ENCODE results near the gene TTBK1.

DNA sequence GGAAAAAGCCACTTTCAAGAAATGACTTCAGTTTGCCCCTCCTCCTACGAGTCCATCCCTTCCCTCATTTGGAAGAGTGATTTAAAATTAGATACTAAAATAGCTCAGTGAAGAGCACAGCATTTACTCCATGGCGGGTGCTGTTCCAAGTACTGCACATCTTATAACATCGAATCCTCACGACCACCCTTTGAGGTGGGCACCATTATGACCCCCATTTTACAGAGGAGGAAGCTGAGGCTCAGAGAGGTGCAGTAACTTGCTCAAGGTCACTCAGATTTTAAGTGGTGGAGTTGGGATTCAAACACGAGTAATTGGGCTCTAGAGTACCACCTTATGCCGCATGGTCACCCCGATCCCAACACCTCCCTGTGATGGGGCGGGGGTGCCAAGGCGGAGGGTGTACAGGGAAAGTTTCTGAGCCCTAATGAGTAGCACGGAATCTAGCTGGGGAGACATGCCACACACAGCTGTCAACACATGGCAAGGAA, 25.5 kb downstream of the TTBK1 start:
- no peak for TF ChIP-seq POLR2A (IDR thresholded peaks at IDR 0.05)
- TF ChIP-seq CTCF (IDR thresholded peaks at IDR 0.05), result no peak

Measured in Peyer's patch (tissue), 4 donors.